CD8-positive, alpha-beta memory T cell (primary cell): ENCODE results near the gene NEB. TPM values are rescaled to one million over a fixed set of nuclear protein-coding genes. Genes with fewer than 3 reads are reported as not detected.

ENCODE experiments used
- CTCF ChIA-PET: fragments of 350-600 bp; sonication (Branson Sonifier 250); formaldehyde crosslinking; loops from one replicate; lab custom pipeline; 2021; ENCODE audit warnings: antibody characterized with exemption; lab: Charles Lee
- POLR2A ChIA-PET: fragments of 350-600 bp; sonication (Branson Sonifier 250); formaldehyde crosslinking; loops from one replicate; lab custom pipeline; 2021; ENCODE audit warnings: antibody characterized with exemption; lab: Charles Lee
- DNase-seq, 5 donors: peaks; one replicate each; pipeline versions ENCODE4 v3.0.0 to v3.0.0-alpha.2; 2020 to 2022; ENCODE audit warnings: mixed read lengths in 1 of 5
- H3K27ac ChIP-seq: one replicate; pipeline ENCODE4 v1.7.0; 2013; ENCODE audit warnings: low read depth, mild to moderate bottlenecking, low read length, moderate library complexity
- H3K27me3 ChIP-seq: 2 replicates; pipeline ENCODE4 v1.7.0; 2013; ENCODE audit warnings: low read length, mild to moderate bottlenecking; ENCODE audit not compliant: insufficient read depth, poor library complexity, severe bottlenecking
- H3K36me3 ChIP-seq: 2 replicates; pipeline ENCODE4 v1.7.0; 2013; ENCODE audit warnings: mild to moderate bottlenecking, low read length, moderate library complexity; ENCODE audit not compliant: insufficient read depth
- H3K4me1 ChIP-seq: 2 replicates; pipeline ENCODE4 v1.7.0; 2013; ENCODE audit warnings: mild to moderate bottlenecking, low read length, moderate library complexity; ENCODE audit not compliant: insufficient read depth
- H3K4me3 ChIP-seq: 2 replicates; pipeline ENCODE4 v1.7.0; 2013; ENCODE audit warnings: mild to moderate bottlenecking, low read length
- H3K9me3 ChIP-seq: 2 replicates; pipeline ENCODE4 v1.7.0; 2013; ENCODE audit warnings: mild to moderate bottlenecking, low read length
- H3K27ac Mint-ChIP-seq, 8 donors: one replicate each; pipeline ENCODE4 v1.8.0; 2020 to 2021; ENCODE audit warnings: mixed read lengths in 8 of 8, mild to moderate bottlenecking in 6 of 8, inconsistent platforms in 3 of 8, moderate library complexity in 3 of 8
- H3K27me3 Mint-ChIP-seq, 2 donors: one replicate each; pipeline ENCODE4 v1.8.0; 2020 to 2021; ENCODE audit warnings: mixed read lengths in 2 of 2, mild to moderate bottlenecking in 1 of 2, moderate library complexity in 1 of 2
- H3K36me3 Mint-ChIP-seq, 3 donors: one replicate each; pipeline ENCODE4 v1.8.0; 2020 to 2021; ENCODE audit warnings: mixed read lengths in 3 of 3, inconsistent platforms in 1 of 3, mild to moderate bottlenecking in 1 of 3
- H3K4me1 Mint-ChIP-seq, 3 donors: one replicate each; pipeline ENCODE4 v1.8.0; 2020 to 2021; ENCODE audit warnings: mixed read lengths in 3 of 3, inconsistent platforms in 1 of 3, mild to moderate bottlenecking in 1 of 3
- H3K4me3 Mint-ChIP-seq, 7 donors: one replicate each; pipeline ENCODE4 v1.8.0; 2020 to 2021; ENCODE audit warnings: mixed read lengths in 7 of 7, mild to moderate bottlenecking in 6 of 7, moderate library complexity in 4 of 7, inconsistent platforms in 2 of 7
- H3K9me3 Mint-ChIP-seq, 5 donors: one replicate each; pipeline ENCODE4 v1.8.0; 2020 to 2022; ENCODE audit warnings: mixed read lengths in 5 of 5, mild to moderate bottlenecking in 3 of 5, moderate library complexity in 2 of 5, inconsistent platforms in 1 of 5
- polyA plus RNA-seq: library from polyadenylated mRNA; unstranded; fragments of 300-500 nt; fragmentation: Illumina TruSeq; gene quantifications from one replicate; pipeline ENCODE4 v1.2.3, GENCODE V29; 2021
- total RNA-seq, 2 experiments: library from RNA; stranded (reverse); gene quantifications; one replicate each; pipeline ENCODE4 v1.2.3, GENCODE V29; 2021

Gene NEB
- total and polyA plus RNA-seq, 3 experiments from 2014 or later, result 0.10 to 0.31 (median 0.29) TPM

GRCh38 chr2:151681051-151681450 lies 53.2 kb downstream of the NEB start:
- Mint-ChIP-seq H3K4me1 (no peaks in the 10 kb centered on the region), H3K27ac (no peak overlapping the region), H3K4me3 (no peak overlapping the region), H3K36me3 (peaks cover 0 to 4% (median 0%) of the 10 kb centered on the region in 3 donors), H3K27me3 (no peaks in the 10 kb centered on the region), H3K9me3 (no peaks in the 10 kb centered on the region)
- ChIA-PET POLR2A (no interaction called here), CTCF (no interaction called here)
- H3K27me3 ChIP-seq, result no peaks in the 10 kb centered on the region
- DNase-seq, result no peak
- no peaks in the 10 kb centered on the region for H3K36me3 ChIP-seq
- no peaks in the 10 kb centered on the region for H3K4me1 ChIP-seq
- no peak overlapping the region for H3K27ac ChIP-seq
- no peaks in the 10 kb centered on the region for H3K9me3 ChIP-seq
- no peak overlapping the region for H3K4me3 ChIP-seq

- H3K4me3 Mint-ChIP-seq, result no peak overlapping the region
Observed at GRCh38 chr2:151679994-151680393, 54.3 kb downstream of the NEB start.

GRCh38 chr2:151678849-151679248 lies 55.4 kb downstream of the NEB start:
- ChIA-PET CTCF (no interaction called here), POLR2A (no interaction called here)
- Mint-ChIP-seq H3K27me3 (no peaks in the 10 kb centered on the region), H3K9me3 (no peaks in the 10 kb centered on the region), H3K27ac (peak overlapping the region in 1 of 8 donors; percentile 32), H3K4me1 (no peaks in the 10 kb centered on the region), H3K36me3 (no peaks in the 10 kb centered on the region), H3K4me3 (no peak overlapping the region)
- H3K27ac ChIP-seq, result no peak overlapping the region
- no peaks in the 10 kb centered on the region for H3K27me3 ChIP-seq
- no peaks in the 10 kb centered on the region for H3K9me3 ChIP-seq
- H3K4me1 ChIP-seq, result no peaks in the 10 kb centered on the region
- no peaks in the 10 kb centered on the region for H3K36me3 ChIP-seq
- no peak overlapping the region for H3K4me3 ChIP-seq
- no peak for DNase-seq

More at GRCh38 chr2:151679994-151680393, 54.3 kb downstream of the NEB start:
- Histone ChIP-seq H3K4me3 (no peak overlapping the region), H3K27me3 (no peaks in the 10 kb centered on the region), H3K27ac (no peak overlapping the region), H3K4me1 (no peaks in the 10 kb centered on the region), H3K9me3 (no peaks in the 10 kb centered on the region), H3K36me3 (no peaks in the 10 kb centered on the region)
- H3K9me3 Mint-ChIP-seq, result no peaks in the 10 kb centered on the region
- DNase-seq, result no peak
- ChIA-PET POLR2A (no interaction called here), CTCF (interaction anchor here (0.8 kb wide), 1 partner anchor 10 kb away, joined by 3 read pairs; no protein-coding TSS in a partner anchor)
- no peaks in the 10 kb centered on the region for H3K4me1 Mint-ChIP-seq
- H3K27ac Mint-ChIP-seq, result no peak overlapping the region
- H3K27me3 Mint-ChIP-seq, result no peaks in the 10 kb centered on the region
- H3K36me3 Mint-ChIP-seq, result peaks cover 0 to 4% (median 0%) of the 10 kb centered on the region in 3 donors

GRCh38 chr2:151673016-151673415 lies 61.3 kb downstream of the NEB start:
- Mint-ChIP-seq H3K36me3 (no peaks in the 10 kb centered on the region), H3K4me1 (peaks cover 14 to 25% (median 21%) of the 10 kb centered on the region in 3 donors), H3K27ac (no peak overlapping the region), H3K4me3 (no peak overlapping the region), H3K9me3 (no peaks in the 10 kb centered on the region), H3K27me3 (no peaks in the 10 kb centered on the region)
- Histone ChIP-seq H3K4me3 (no peak overlapping the region), H3K36me3 (no peaks in the 10 kb centered on the region), H3K27me3 (no peaks in the 10 kb centered on the region), H3K4me1 (peaks cover 7% of the 10 kb centered on the region), H3K9me3 (no peaks in the 10 kb centered on the region), H3K27ac (no peak overlapping the region)
- POLR2A ChIA-PET, result no interaction called here
- CTCF ChIA-PET, result no interaction called here
- no peak for DNase-seq

- H3K36me3 ChIP-seq, result no peaks in the 10 kb centered on the region
- H3K27me3 ChIP-seq, result no peaks in the 10 kb centered on the region
- H3K27ac ChIP-seq, result no peak overlapping the region
- Mint-ChIP-seq H3K27ac (no peak overlapping the region), H3K36me3 (no peaks in the 10 kb centered on the region), H3K9me3 (no peaks in the 10 kb centered on the region), H3K4me1 (peaks cover 14 to 25% (median 21%) of the 10 kb centered on the region in 3 donors), H3K4me3 (no peak overlapping the region), H3K27me3 (no peaks in the 10 kb centered on the region)
- H3K4me1 ChIP-seq, result peaks cover 7% of the 10 kb centered on the region
- ChIA-PET POLR2A (no interaction called here), CTCF (no interaction called here)
- H3K4me3 ChIP-seq, result no peak overlapping the region
- H3K9me3 ChIP-seq, result no peaks in the 10 kb centered on the region
- DNase-seq, result no peak
Observed at GRCh38 chr2:151672277-151672676, 62.0 kb downstream of the NEB start.

GRCh38 chr2:151670846-151671597 lies 63.3 kb downstream of the NEB start:
- Mint-ChIP-seq H3K36me3 (no peaks in the 10 kb centered on the region), H3K4me1 (peaks cover 14 to 25% (median 21%) of the 10 kb centered on the region in 3 donors), H3K4me3 (no peak overlapping the region), H3K27me3 (no peaks in the 10 kb centered on the region), H3K27ac (no peak overlapping the region), H3K9me3 (no peaks in the 10 kb centered on the region)
- Histone ChIP-seq H3K4me1 (peaks cover 7% of the 10 kb centered on the region), H3K9me3 (no peaks in the 10 kb centered on the region), H3K27me3 (no peaks in the 10 kb centered on the region), H3K4me3 (no peak overlapping the region), H3K27ac (no peak overlapping the region), H3K36me3 (no peaks in the 10 kb centered on the region)
- DNase-seq, result no peak
- ChIA-PET POLR2A (no interaction called here), CTCF (no interaction called here)

- DNase-seq, result no peak
- Mint-ChIP-seq H3K27me3 (no peaks in the 10 kb centered on the region), H3K9me3 (no peaks in the 10 kb centered on the region), H3K4me1 (peaks cover 14 to 25% (median 21%) of the 10 kb centered on the region in 3 donors), H3K4me3 (peak overlapping the region in 1 of 7 donors; percentile 22), H3K27ac (no peak overlapping the region), H3K36me3 (no peaks in the 10 kb centered on the region)
- Histone ChIP-seq H3K4me3 (no peak overlapping the region), H3K27me3 (no peaks in the 10 kb centered on the region), H3K9me3 (no peaks in the 10 kb centered on the region), H3K27ac (no peak overlapping the region), H3K36me3 (no peaks in the 10 kb centered on the region), H3K4me1 (peaks cover 7% of the 10 kb centered on the region)
- POLR2A ChIA-PET, result no interaction called here
- CTCF ChIA-PET, result interaction anchor here (0.9 kb wide), 1 partner anchor 10 kb away, joined by 3 read pairs; no protein-coding TSS in a partner anchor
Observed at GRCh38 chr2:151670346-151670745, 63.9 kb downstream of the NEB start.

GRCh38 chr2:151669585-151670081 lies 64.6 kb downstream of the NEB start:
- H3K27ac Mint-ChIP-seq, result peak overlapping the region in 4 of 8 donors; percentile 3 to 28 (median 22)
- peaks cover 7% of the 10 kb centered on the region for H3K4me1 ChIP-seq
- no peaks in the 10 kb centered on the region for H3K27me3 ChIP-seq
- no peaks in the 10 kb centered on the region for H3K36me3 Mint-ChIP-seq
- CTCF ChIA-PET, result interaction anchor here (0.9 kb wide), 1 partner anchor 11 kb away, joined by 3 read pairs; no protein-coding TSS in a partner anchor
- H3K4me3 ChIP-seq, result no peak overlapping the region
- DNase-seq, result peak in 1 of 5 donors; percentile 1
- peak overlapping the region in 3 of 7 donors; percentile 12 to 30 (median 22) for H3K4me3 Mint-ChIP-seq
- H3K27ac ChIP-seq, result no peak overlapping the region
- no peaks in the 10 kb centered on the region for H3K9me3 Mint-ChIP-seq
- no peaks in the 10 kb centered on the region for H3K36me3 ChIP-seq
- peaks cover 0 to 1% of the 10 kb centered on the region in 2 donors for H3K27me3 Mint-ChIP-seq
- H3K4me1 Mint-ChIP-seq, result peaks cover 14 to 25% (median 21%) of the 10 kb centered on the region in 3 donors
- no peaks in the 10 kb centered on the region for H3K9me3 ChIP-seq
- POLR2A ChIA-PET, result no interaction called here
